Suppressor macrophage (primary cell): ENCODE data around the gene FOXQ1.
A peak's percentile ranks its signal among the peaks of the same experiment; 100 is the strongest.

ENCODE experiments used
- DNase-seq, 4 experiments: peaks; one replicate each; pipeline ENCODE4 v3.0.0-alpha.2; 2020 to 2022
- total RNA-seq, 17 experiments: gene quantifications; one replicate each; lab custom pipeline; 2026; ENCODE audit warnings: mixed read lengths in 6 of 17, inconsistent platforms in 3 of 17; lab: John Stamatoyannopoulos, UW

FOXQ1 gene, protein sequence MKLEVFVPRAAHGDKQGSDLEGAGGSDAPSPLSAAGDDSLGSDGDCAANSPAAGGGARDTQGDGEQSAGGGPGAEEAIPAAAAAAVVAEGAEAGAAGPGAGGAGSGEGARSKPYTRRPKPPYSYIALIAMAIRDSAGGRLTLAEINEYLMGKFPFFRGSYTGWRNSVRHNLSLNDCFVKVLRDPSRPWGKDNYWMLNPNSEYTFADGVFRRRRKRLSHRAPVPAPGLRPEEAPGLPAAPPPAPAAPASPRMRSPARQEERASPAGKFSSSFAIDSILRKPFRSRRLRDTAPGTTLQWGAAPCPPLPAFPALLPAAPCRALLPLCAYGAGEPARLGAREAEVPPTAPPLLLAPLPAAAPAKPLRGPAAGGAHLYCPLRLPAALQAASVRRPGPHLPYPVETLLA
- 0 to 1.2 (median 0) reads per million in 17 experiments for total RNA-seq

DNA sequence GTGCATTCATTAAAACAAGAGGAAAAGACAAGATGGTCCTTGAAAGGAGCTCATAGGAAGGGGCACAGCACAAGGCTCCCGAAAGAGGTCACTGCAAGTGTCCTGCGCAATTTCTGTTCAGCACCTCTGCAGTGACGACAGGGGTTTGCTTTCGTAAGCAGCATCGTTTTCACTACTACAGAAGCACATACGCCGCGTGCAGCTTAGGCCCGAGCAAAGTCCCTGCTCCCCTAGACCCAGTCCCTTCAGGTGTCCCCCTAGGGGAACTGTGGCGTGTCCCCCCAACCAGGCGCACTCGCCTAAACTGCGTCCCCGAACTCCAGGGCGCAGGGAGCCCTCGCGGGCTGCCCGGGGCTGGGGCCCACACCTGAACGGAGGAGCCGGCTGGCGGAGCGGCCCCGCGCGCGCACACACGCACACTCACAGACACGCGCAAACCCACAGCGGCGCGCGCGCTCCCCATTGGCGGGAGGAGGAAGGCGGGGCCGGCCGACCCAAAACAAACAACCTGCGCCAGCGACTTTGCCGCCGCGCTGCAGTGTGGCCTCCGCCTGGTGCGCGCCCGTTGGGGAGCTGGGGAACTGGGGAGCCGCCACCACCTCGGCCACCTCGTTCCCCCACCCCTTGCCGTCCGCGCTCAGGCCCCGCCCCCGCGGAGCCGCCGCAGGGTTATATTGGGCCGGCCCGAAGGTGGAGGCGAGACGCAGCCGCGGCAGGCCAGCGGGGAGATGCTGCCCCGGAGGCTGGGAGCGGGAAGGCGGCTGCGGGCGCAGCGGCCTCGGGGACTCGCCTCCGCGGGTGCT, at the start of gene FOXQ1:
FOXQ1 (plus strand) TSS at position 699 of the 803 bp plus-strand sequence. CDS start 607 bp downstream, outside the sequence.
- DNase-seq, result peak in 1 of 4 experiments; percentile 20

DNA sequence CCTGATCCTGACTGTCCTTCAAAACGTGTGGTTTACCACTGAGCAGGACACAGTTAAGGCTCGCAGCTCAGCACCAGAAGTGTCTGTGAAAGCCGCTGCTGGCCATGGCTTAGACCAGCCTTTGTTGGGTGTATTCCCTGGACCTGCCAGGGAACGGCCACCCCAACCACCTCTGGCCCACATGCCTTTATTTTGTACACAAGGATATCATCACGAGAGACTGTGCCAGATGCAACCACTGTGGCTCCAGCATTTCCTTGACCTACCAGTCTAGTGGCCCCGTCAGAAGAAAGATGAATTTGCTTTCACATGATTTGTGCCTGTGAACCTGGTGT, 49.2 kb upstream of the FOXQ1 start:
- DNase-seq, result no peak

DNA sequence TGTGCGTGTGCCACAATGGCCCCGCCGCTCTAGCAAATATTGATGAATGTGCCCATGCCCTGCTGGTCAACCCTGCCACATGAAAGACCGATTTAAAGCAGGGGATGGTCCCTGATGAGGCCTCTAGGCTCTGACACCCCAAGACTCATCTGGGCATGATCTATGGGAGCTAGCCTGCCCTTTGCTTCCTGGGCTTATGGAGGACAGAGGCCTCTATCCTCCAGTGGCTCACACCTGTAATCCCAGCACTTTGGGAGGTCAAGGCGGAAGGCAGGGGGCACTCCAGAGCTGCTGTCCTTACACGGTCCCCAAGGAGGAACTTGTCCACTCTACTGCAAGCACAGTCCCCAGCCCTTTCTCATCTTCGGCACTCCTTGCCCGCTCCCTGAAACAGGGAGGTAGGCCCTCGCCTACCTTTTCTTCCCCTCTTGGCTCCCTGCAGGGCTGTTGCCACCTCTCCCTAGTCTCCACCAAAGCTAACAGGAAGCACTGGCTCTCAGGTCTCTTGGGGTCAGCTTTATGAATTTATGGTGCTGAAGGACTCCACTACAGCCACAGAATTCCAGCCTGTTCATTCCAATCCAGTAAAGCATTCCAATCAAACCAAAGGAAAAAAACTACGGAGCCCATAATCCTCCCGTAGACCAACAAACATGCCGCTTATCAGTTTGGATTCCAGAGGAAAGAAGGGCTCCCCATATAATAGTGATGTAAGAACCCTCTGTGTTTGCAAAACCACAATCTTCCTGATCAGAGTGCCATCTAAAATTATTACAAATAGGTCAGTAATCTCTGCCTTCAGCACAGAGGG, 48.7 kb upstream of the FOXQ1 start:
- peak; percentile 37 to 69 (median 54) for DNase-seq

DNA sequence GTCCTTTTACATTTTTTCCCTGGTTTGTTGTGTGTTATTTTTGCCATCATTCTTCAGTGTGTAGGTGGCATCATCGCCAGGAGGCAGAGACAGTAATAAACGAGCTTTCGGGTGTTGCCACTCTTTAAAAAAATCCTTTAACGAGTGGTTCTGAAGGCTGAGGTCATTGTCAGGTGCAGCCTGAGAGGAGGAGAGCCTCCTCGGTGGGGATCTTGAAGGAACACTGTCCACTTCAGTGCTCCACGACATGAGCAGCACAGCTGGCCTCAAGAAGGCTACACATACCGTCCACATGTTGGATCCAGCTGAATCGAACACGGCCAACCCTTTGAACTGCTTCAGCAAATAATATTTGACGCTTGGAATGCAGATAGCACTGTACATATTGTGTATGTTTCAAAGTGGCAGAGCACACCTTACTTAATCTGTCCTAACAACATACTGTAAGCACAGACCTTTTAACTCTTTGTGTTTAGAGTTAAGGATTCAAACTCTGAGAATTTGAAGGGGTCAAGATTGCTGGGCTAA, 48.0 kb upstream of the FOXQ1 start:
- DNase-seq, result no peak

DNA sequence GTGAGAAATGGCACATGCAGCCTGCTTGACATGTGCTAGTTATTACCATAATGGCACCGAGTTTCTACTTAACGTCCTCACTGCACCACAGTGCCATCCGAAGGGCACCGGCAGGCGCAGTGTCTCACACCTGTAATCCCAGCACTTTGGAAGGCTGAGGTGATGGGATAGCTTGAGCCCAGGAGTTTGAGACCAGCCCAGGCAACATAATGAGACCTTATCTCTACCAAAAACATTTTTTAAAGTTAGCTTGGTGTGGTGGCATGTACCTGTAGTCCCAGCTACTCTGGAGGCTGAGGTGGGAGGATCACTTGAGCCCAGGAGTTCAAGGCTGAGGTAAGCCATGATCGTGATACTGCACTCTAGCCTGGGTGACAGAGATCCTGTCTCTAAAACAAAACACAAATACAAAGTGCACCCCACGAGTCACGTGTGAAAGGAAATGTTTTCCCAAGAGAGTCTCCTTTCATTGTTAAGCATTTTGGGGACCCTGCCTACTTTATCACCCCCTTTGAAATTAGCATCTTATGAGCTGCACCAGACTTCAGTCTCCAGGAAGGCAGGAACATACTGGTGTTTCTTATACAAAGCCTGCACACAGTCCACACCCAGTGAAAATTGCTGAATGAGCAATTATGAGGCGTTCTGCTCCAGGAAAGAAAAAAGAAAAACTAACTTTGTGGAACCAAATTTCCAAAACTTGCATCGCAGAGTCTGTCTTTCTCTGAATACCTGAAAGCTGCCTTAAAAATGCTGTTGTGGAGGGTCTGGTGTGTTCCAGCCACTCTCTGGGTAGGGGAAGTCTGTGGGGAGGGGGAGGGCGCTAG, 47.1 kb upstream of the FOXQ1 start:
- DNase-seq, result no peak

DNA sequence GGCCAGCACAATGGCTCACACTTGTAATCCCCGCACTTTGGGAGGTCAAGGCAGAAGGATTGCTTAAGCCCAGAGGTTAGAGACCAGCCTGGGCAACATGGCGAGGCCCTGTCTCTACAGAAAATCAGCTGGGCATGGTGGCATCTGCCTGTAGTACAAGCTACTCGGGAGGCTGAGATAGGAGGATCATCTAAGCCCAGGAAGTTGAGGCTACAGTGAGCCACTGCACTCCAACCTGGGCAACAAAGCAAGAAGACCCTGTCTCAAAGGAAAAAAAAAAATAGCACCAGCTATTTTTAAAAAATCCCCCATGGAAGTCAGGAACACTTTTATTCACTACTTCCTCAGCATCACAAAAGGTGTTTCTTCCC, 45.2 kb upstream of the FOXQ1 start:
- no peak for DNase-seq

DNA sequence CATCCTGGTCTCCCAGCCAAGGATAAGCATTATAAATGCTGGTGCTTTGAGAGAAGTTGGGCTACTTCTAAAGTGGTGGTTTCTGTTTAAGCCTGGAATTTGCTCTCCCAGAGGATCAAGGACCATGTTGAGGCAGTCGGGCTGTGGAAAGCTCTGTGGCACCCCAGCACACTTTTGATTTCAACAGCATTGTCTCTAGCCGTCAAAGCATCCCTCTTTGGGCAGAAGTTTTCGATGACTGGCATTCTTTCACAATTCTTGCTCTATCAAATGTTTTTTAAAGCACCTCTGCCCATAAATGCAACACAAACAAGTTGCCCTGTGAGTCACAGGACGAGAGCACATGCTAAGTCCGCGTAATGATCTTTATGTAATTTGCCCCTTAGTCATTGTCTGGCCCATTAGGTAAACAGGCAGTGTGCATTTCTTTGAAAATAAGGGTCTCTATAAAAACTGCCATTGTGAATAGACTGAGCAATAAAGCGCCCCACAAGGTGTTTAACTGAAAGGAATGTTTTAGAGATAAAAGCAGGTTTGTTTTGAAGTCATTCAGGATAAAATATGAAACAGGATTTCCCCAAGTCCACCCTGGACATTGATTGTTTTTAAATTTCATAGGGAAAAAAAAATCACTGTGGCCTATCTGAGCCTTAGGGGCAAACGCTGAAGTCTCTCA, 44.7 kb upstream of the FOXQ1 start:
- no peak for DNase-seq

DNA sequence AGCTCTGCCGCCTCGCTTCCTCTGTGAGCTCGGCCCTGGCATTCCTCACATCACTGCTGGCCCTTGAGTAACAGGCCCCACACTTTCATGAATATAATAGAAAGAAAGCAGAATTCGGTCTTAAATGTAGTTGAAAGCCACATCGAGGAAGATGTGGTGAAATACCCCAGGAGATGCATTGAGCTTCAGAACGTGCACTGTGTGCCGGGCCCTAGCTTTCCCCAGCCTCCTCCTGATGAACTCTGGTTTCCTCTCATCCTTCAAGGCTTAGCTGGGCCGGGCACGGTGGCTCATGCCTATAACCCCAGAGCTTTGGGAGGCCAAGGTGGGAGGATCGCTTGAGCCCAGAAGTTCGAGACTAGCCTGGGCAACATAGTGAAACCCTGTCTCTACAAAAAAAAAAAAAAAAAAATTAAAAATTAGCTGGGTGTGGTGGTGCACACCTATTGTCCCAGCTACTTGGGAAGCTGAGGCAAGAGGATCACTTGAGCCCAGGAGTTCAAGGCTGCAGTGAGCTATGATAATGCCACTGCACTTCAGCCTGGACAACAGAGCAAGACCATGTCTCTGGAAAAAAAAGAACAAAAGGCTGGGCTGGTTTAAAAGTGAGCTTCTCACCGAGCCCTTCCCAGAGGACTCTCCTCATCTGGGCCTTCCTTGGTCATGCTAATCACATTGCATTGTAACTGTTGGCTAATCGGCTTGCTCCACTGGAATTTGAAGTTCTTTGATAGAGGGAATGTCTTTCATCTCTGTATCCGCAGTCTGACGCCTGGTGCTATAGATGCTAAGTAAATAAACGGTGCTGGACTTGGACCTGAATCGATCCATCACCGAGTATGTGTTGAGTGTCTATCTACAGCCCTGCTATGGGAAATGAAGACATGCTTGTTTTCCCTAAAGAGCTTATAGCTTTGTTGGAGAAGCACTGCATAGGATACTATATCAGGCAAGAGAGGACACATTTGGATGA, 43.8 kb upstream of the FOXQ1 start:
- no peak for DNase-seq

DNA sequence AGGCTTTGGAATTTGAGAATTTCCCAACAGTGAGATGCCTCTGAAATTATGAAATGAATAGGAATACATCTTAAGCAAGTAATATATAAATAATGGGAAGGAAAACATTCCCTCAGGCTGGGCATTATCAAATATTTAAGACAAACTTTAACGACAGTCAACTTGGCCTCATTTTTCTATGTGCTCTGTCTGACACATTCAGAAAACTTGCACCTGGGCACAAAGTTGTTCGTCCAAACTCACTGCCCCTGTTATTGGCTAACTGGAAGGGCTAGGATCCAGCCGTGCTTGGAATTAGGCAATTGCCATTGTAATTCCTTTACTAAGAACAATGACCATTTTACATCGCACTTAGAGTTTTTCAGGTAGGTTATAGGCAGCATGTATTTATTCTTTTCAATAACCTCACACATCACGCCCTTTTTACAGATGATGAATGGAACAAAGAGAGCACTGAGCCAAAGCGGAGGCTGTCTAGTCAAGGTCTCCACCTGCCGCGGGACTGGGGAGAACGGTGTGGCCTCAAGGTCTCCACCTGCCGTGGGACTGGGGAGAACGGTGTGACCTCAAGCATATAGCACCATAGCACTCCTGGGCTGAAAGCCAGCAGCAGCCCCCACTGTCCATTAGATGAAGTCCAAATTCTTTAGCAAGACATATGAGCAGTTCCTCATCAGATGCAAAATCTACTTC, 40.7 kb upstream of the FOXQ1 start:
- no peak for DNase-seq

DNA sequence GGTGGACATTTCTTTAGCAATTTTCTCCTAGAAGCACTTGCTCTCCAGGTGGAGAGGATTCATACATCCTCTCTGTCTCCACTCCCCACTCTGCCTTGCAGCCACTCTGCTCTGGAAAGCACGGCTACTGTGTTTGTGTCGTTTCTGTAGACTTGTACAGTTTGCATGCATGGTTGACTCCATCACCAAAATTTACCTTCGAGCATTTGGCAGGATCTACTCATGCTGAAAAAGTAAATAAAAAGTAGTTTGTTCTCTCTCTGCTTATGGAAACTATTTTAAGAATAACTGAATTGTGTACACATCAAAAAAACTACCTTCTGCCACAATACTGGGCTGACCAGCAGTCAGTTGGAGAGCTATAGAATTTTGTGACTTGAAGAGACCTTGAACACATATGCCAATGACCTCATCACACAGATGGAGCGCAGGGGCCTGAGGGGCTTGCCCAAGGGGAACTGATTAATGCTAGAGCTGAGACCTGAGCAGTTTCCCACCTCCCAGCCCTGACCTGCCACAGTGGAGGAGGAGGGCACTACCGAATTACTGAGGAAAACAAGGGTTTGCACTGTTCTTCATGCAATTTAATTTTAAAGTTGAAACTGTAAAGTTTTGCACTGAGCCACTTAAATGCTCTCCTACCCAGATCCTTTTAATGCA, 33.7 kb upstream of the FOXQ1 start:
- no peak for DNase-seq

DNA sequence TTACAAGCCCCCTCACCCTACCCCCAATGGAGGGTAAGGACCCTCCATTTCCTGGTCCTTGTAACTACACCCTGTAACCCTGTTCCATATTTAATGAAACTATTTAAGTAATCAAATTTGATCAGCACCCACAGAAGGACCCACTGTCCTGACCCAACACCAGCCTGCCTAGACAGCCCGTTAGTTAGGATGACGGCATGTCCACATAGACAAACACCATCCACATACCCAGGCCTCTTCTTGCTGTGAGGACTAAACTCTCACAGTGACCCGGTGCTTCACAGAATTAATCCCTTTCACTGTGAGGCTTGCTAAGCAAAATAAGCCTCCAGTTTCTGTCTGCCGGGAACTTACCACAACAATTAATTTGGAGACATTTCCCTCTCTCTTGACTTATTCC, 32.8 kb upstream of the FOXQ1 start:
- no peak for DNase-seq

DNA sequence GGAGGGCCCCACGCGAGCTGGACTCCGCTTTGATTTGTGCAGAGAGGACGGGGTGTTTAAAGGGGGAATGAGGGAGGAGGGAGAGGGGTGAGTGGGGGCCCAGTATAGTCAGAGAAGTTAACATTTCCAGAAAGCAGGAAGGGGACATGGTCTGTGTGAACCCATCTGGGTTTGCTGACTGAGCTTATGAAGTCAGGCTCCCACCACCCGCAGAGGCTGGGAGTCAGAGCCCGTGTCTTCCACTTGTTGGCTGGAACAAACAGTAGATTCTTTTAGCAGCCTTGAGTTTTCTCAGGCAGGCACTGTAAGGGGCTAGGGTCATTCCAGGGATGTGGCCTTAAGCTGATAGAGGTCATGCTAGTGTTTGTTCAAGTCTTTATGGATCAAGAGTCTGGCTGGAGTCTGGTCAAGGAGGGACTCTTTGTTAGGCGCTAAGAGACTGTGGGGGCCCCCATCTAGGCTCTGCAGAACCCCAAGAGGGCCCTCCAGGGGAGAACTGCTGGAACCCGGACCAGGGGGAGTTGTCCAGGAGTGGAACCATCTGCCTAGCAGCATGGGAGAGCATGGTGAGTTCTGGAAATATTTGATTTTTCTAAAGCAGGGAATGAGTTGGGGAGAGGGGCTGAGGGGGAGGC, 31.1 kb upstream of the FOXQ1 start:
- DNase-seq, result no peak

DNA sequence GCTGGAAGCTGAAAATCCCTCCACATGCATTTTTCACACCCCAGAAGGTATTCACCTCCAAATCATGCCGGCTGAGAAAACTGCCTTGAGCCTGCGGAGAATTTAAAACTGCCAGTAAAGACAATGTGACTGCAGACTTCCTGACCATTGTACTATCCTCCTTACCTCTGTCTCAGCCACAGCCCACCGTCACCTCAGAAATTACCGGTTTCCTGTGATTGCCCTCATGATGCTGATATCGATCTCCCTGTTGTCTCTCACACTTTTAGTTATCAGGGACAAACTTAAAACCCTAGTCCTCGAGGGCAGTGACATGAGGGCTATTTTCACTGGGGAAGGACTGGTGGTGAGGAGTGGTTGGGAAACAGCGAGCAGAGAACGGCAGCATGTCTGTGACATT, 30.2 kb upstream of the FOXQ1 start:
- DNase-seq, result no peak

DNA sequence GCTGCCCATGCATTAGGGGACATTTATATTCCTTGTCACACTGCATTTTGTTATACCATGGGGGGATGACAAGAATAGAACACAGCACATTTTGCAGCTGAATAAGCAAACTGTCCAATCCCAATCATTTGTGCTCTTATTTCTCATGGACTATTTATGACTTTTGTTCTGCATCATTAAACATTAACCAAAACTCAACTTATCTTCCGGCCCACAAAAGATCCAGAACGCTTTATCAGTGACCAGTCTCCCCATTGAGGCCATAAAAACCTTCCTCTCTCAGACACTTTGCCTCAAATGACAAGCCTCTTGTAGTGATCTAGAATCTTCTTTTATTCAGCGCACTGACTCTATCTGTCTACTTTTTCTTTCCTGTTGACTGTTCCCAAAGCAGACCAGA, 28.4 kb upstream of the FOXQ1 start:
- DNase-seq, result no peak

DNA sequence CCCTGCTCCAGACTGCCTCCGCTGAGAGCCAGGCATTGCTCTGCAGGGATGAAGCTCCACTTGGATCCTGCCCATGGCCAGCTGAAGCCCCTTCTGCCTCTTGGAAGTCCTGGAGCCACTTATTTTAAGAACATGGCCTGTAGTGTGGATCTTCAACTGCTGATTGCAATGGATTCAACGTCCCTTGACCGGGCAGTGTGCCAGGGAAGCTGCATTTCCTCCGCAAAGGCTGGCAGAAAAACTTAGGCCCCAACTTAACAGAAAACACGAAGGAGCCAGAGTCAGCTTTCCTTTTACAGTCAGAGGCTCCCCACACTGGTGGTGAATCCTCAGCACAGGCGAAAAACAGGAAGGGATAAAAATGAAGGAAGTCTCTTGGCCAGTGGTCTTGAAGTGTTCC, 26.3 kb upstream of the FOXQ1 start:
- DNase-seq, result peak; percentile 34 to 82 (median 51)

DNA sequence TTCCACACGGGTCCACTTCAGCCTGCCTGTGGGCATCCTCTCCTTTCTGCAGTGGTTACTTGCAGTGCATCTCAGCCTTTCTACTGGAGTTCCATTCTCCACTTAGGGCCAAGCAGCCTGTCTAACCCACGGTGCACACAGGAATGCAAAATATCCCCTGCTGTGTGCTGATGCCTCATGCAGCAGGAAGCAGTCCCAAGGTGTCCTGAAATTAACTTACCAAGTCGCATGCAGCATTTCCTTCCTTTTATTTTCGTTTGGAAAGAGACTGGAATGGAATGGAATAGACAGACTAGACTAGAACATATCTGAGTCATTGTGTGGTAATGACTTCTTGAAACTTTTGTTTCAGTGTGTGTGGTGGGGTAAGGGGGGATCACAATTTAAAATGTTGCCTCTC, 25.9 kb upstream of the FOXQ1 start:
- DNase-seq, result peak in 2 of 4 experiments; percentile 25 to 41

DNA sequence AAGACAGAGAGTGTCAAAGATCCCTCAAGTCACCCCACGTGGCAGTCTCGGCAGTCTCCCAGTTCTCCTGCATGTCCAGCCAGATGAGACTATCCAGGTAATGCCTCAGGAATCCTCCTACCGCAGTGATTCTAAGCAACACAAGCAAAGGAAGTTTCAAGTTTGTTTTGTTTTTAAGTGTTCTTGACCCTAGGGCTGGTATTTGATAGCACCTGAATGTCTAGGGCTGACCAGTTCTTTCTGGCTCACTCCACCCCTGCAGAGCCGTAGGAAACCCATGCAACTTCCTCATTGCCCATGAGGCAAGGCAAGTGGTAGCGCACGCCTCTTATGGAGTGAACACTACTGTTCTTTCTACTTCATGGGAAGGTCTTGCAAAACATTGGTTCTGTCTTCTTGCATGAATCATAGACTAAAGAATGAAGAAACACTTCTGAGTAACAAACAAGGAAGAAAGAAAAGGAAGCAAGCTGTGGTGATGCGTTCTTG, 24.8 kb upstream of the FOXQ1 start:
- DNase-seq, result peak; percentile 87 to 97 (median 92)

DNA sequence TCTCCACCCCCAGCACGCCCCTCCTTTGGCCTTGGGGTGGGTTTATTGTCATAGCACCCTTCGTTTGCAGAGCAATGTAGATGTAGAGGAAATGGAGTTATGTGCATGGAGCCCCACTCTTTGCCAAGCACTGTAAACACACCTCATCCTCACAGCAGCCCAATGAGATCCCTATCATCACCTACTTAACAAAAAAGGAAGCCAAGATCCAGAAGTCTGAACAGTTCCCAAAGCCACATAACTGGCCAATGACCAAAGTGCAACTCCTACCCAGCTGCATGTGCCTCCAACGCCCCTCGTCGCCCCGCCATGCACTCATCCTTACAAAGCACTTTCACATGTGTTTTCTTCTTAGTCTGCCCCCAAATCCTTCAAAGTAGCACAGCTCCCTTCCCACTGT, 21.8 kb upstream of the FOXQ1 start:
- no peak for DNase-seq
